SK-N-MC (cell line): Measurements from ENCODE around the gene ADGRD2.

Experiments
- EZH2 ChIP-seq: fragments of 200-600 bp; sonication (generic); IDR thresholded peaks from one replicate; pipeline ENCODE4 v1.6.1; 2017; ENCODE audit warnings: antibody characterized with exemption
- FOXP2 ChIP-seq: optimal IDR thresholded peaks from 2 replicates; pipeline ENCODE3; 2011; ENCODE audit warnings: mild to moderate bottlenecking, moderate library complexity; ENCODE audit not compliant: insufficient read depth; ENCODE audit errors: extremely low read length, control extremely low read depth
- POLR2AphosphoS5 ChIP-seq: IDR thresholded peaks from 2 replicates; pipeline ENCODE4 v1.6.1; 2012; ENCODE audit warnings: mild to moderate bottlenecking, low read depth, low read length, borderline replicate concordance

GRCh38 chr9:124510650-124511425, 60.6 kb downstream of the ADGRD2 start:
- TF ChIP-seq EZH2 (no peak), POLR2AphosphoS5 (no peak), FOXP2 (no peak)
